Stimulated activated CD4-positive, alpha-beta T cell treated with anti-CD3 and anti-CD28 coated beads, TNF-alpha, amount 100 ng/mL, for 24 hours (primary cell): ENCODE data around the gene RRP12.
"Not testable (repeated sequence)": the region's sequence is repeated elsewhere in the genome, so short reads cannot be mapped to it uniquely, and the experiment has no call there.

ENCODE experiments used
- DNase-seq, 3 experiments: peaks; one replicate each; pipeline ENCODE4 v3.0.0-alpha.2; 2020; ENCODE audit warnings: low read depth in 3 of 3

The RRP12 gene

DNA sequence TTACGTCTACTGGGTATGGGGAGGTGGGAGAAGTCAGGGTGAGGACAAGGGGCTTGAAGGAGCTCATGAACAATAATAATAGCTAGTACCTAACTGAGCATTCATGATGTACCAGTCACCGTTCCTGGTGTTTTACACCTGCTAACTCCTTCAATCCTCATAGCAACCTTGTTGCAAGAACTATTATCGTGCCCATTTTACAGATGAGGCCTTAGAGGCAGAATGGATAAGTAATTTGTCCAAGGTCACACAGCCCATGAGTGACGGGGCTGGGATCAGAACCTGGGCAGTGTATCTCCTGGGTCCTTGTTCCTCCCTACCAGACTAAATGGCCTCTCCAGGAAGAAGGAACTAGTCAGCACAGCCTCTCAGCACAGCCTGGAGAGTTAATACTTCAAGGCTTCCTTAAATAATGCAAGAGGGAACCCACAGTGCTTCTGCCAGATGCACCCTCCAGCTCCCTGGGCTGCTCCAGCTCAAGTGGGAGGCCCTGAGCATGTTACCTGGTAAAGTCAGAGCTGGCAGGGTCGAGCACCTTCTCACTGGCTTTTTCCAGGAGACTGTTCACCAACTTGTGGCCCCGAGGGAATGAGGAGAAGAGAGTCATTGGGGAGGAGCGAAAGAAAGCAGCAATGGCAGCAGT is 28.8 kb downstream of the RRP12 start:
- DNase-seq, result no peak

DNA sequence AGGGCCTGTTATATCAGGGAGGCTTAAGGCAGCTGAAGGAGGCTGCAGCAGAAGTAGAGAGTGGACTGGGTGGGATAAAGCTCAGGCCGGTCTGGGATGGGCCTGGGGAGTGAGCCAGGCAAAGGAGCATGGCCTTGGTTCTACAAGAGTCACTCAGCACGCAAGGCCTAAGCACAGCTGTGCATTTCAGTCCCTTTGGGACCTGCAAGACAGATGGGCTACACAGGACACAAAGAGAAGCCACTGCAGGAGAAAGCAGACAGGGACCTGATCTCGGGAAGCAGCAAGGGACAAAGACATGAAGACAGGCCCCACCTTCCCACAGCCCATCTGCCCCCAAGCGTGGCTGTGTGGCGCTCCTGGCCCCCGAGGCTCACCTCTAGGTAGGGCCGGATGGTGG is 29.4 kb downstream of the RRP12 start:
- no peak for DNase-seq

DNA sequence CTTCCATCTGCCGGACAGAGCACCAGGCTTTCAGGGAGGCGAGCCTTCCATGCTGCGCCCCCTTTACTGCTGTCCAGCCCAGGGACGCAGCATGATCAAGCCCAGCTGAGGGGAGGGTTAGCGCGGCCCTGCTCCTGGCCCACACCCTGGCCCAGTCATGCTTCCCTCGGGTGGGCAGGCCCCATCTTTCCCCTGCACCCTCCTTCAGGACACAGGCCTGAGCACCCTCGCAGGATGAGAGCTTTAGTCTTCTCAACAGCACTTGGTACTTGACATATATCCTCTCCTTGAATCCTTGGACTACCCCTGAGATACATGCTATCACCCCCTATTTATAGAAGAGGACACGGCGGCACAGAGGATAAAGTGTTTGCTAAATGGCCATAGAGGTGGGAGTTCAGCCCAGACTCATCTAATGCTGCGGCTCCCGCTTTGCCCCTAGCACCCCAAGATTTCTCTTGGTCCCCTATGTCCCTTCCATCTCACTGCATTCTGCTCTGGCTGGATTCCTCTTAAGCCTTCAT is 34.0 kb downstream of the RRP12 start:
- DNase-seq, result no peak

DNA sequence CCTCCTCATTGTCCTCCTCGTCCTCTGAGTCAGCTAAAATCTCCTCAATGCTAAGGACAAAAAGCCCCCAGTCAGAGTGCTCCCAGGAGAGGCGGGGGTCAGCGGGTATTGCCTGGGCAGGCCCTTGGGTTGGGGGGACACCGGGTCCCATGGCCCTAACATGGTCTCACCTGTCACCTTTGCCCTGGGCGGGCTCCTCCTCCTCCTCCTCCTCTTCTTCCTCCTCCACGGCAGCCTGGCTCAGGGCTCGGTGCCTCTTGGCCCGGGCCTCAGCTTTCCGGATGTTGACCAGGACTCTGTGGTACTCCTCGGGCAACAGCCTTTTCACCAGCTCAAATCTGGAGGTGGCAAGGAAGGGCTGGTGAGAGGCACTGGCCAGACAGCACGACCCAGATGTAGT is 34.6 kb downstream of the RRP12 start:
- DNase-seq, result no peak

DNA sequence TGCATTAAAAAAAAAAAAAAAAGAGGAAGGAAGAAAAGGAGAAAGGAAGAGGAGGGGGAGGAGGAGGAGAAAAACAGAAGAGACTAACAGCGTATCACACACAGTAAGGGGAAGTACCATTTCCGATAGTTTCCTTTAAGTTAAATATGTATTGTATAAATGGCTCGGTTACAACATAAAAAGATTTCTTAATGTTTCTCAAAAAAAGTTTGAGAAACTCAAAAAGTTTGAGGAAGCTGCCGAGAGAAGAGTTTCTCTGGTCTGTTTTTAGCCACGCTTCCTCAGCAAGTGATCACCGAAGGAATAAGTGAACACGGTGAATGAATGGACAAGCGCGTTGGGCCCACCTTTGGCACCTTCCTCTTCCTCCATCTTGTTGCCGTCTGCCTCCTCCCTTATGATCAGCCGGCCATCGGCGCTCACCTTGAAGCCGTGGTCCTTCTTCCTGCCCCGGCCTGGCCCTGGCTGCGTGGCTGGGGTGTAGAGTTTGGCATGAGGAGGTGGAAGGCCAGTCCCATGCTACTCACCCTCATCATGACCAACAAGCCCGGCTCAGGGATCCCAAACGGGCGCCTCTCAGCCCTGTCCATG is 35.3 kb downstream of the RRP12 start:
- no peak for DNase-seq

DNA sequence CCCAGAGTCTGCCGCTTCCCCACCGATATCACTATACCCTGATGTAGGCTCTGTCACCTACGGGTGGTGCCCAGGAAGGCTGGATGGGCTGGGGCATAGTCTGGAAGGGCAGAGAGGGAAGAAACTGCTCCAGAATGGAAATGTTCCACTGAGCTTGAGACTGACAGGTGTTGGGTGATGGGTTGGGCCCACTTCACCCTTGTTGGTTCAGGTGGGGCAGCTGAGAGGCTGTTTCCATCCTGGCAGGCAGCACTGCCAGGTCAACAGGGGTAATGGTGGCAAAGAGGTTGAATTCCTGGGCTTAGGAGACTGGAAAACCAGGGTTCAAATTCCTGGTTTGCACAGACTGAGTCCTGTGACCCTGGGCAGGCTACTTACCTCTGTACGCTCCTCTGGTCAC is 38.1 kb downstream of the RRP12 start:
- DNase-seq, result no peak

DNA sequence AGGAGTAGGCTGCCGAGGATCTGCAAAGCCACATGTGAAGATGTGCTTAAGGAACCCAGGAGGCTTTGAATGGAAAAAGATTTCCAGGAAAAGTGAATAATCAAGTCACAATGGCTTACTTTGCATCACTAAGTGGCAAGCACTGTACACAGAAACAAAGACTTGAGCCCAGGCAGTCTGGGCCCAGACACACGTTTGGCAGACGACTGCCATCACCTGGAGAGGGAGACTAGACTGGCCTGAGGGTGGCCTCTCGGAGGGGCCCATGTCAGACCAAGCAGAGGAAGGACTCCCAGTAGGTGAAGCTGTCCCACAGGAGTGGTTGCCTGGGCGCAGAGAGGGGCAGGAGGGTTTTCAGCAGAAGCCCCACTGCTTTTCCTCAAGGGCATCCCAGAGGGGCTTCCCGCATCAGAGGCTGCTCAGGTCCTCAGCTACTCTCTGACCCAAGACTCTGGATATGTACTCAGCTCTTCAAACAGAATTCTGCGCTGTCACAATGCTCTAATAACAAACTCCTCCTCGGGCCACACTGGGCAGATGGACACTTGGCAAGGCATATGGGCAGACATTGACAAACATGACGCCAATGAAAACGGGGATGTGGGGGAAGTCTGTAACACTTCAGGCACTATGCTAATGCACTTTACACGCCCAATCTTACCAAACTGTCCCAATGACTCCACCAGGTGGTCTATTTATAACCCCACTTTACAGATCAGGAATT is 38.7 kb downstream of the RRP12 start:
- DNase-seq, result no peak

DNA sequence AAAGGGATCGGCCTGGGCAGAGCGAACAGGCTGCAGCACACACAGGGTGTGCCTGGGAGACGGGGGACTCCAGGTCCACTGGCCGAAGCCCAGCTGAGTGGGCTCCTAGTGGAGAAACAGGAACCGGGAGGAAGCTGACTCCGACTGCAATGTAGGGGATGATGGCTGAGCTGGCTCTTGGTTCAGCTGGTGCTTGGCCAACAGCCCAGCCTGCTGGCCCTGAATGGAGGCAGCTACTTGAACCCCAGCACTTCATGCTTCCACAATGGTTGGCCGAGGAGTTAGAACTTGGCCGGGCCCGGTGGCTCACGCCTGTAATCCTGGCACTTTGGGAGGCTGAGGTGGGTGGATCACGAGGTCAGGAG is 39.6 kb downstream of the RRP12 start:
- DNase-seq, result no peak

DNA sequence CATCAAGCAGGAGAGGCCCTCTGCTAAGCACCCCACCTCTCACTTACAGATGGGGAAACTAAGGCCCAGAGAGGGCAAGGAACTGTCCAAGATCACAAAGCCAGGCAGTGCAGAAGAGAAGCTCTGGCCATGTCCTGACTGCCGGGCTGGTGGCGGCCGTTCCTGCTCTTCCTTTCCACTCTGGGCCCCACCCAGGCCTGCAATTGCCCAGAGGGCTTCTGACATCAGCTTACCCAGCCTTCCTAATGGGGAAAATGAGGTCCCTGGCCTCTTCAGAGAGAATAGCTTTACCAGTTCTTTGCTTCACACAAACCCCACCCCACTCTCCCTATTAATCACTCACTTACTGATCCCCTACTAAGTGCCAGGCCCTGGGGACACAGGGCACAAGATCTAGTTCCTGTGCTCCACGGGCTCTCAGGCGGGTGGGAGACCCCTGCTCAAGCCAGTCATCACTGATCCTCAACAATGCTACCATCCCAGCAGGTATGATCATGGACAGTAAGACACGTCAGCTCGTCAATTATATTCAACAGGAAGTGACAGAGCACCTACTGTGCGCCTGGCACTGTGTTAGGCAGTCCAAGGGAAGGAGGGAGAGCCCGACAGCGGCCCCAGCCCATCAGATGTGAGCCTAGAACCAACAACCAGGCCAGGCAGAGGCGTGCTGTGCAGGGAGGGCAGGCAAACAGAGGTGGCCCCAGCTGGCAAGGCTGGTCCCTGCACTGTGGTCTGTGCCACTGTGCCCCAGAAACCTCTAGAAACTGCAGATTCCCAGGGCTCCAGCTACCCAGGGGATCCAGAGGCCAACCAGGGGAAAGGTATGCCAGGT is 40.2 kb downstream of the RRP12 start:
- no peak for DNase-seq

DNA sequence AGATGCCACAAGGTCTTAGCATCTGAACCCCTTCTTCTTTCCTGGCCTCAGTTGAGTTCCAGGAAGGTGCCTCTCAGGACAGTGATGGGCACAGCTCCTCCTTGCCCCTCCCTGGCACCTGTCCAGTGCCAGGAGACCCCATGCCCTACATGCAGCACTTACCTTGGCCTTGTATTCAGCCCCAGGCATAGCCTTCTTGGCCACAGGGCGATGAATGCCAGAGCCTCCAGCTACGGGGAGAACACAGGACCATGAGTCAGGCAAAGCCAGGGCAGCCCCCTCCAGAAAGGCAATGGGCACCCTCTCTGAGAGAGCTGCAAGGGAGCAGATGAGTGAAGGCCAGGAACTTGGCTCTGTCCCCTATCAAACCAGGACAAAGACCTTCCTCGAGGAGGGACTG is 42.4 kb downstream of the RRP12 start:
- DNase-seq, result no peak

DNA sequence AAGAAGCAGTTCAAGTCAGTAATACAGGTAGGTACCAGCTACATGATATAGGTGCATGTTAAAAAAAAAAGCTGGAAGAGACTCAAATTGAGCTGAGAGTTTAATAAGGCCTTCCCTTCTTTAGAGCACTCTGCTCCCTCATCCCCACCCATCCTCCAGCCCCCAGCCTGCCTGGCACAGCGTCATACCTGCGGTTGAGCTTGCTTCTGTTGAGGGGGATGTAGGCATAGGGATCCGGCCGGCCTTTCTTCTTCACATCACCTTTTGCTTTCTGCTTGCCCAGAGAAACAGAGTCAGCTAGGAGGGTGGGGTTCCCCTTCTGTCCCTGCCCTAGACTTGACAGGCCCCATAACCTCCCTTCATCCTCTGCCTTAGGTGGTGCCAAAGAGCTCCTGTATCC is 42.8 kb downstream of the RRP12 start:
- no peak for DNase-seq

DNA sequence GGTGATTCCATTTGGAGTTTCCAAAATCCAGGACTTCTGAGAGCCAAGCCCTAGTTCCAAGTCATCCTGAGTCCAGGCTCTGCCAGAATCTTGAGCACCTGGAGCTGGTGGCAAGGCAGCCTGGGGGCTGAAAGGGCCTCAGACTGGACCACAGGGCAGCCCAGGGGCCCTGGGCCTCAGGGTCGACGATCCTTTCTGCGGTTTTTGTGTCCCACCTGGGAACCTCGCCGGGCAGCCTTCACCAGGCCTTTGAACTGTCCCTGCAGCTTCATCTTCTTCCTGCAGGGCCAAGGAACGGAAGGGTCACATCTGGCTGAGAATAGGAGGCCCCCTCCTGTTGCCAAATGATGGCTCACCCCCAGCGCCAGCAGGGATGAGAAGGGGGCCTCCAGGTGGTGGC is 44.2 kb downstream of the RRP12 start:
- no peak for DNase-seq

DNA sequence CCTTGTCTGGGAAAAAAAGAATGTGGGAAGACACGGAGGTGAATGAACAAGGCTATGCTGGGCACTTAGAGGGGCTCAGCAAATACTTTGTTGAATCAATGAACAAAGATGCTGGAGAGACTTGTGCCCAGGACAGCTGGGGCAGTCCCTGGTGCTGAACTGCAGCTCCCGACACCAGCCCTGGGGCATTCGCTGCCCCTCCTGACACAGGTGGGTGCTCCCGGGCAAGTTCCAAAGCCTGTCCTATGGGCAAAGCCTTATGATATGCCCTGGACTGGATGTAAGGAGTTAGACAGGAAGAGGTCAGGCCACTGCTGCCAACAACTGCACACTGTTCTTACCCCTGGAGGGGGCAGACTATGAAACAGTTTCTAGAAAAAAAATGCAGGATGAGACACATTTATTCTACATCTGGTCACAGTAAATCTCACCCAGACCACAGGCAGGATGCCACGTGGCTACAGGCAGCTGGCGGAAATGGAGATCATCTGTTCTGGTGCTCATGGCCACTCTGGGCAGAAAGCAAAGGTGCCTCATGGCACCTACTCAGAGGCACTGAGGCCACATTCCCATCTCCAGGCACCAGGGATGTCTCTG is 44.7 kb downstream of the RRP12 start:
- no peak for DNase-seq

DNA sequence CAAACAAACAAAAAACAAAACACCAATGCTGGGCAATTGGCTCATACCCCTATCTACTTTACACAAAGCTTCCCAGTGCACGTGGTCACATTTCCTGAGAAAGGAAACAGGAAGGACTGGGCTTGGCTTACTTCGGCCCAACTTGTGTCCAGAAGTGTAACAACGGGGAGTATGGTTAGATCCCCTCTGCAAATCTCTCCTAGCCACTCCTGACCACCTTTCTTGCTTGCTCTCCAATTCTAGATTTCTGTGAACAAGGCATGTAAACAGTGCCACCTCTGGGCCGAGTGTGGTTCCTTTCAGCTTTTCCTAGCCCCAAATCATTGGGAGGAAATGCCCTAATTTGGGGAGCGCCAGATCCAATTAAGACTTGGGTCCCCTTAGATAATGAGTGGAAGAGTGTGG is 45.6 kb downstream of the RRP12 start:
- no peak for DNase-seq

DNA sequence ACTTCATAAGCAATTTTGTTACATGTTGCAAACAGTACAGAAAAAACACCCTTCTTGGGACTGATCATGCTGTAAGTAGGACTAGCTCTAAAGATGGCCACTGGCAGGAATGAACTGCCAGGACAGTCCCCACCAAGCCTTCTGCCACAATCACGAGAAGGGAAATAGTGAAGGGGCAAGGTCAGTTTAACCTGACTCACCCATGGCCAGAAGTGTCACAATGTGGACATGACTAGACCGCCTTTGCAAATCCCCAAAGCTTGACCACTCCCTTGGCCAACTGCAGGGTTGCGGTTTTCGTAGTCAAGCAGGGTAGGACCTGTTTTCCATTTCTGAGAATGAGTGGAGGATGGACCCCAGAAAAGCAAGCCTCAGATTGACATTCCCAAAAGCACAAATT is 47.2 kb downstream of the RRP12 start:
- no peak for DNase-seq

DNA sequence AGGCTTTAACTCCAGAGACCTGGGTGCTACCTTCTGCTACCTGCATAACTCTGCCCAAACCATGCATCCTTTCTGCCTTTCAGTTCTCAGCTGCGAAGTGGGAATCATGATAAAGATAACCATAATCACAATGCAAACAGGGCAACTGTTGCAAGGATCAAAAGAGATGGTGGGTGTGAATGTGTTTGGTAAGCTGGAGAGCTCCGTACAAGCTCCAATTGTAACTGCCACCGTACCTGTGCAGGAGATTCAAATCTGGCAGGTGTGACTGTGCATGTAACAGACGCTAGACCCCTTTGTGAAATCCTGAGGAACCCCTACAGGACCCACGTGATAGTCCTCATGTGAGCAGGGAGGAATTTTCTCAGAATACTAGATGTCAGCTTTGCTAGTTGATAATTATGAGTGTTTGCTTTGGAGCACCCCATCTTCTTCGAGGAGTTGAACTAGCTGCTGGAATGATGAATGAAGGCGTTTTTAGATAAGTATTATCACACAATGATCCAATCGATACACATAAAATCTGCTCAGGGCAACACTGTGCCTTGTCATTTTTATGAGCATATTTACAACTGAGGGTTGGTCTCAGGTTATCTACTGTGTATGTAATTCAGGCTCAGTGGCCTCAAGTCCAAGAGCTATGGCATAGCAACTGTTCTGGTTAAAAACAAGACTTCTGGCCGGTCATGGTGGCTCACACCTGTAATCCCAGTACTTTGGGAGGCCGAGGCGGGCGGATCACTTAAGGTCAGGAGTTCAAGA is 51.2 kb downstream of the RRP12 start:
- DNase-seq, result no peak

DNA sequence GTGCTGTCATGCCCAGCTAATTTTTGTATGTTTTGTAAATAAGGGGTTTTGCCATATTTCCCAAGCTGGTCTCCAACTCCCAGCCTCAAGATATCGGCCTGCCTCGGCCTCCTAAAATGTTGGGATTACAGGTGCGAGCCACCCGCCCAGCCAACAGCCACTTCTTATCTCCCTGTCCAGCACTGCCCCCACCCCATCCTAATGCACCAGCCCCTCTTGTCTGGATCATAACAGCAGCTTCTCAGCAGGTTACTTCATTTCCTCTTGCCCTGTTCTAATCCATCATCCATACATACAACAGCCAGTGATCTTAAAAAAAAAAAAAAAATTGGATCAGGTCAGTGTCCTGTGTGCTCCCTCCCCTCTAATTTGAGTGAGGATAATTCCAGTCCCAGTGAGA is 53.8 kb downstream of the RRP12 start:
- DNase-seq, result no peak

DNA sequence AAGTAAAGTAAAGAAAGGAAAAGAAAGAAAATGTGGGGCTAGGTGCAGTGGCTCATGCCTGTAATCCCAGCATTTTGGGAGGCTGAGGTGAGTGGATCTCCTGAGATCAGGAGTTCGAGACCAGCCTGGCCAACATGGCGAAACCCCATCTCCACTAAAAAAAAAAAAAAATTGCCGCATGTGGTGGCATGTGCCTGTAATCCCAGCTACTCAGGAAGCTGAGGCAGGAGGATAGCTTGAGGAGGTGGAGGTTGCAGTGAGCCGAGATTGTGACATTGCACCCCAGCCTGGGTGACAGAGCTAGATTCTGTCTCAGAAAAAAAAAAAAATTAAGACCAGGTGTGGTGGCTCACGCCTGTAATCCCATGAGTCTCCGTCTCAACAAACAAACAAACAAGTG is 57.5 kb downstream of the RRP12 start:
- DNase-seq, result not testable (repeated sequence)

DNA sequence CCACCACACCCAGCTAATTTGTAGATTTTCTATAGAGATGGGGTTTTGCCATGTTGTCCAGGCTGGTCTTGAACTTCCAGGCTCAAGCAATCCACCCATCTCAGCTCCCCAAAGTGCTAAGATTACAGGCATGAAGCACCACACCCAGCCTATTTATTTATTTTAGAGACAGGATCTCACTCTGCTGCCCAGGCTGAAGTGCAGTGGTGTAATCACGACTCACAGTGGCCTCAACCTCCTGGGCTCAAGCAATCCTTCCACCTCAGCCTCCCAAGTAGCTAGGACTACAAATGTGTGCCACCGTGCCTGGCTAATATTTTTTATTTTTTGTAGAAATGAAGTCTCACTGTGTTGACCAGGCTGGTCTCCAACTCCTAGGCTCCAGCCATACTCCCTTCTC is 59.7 kb downstream of the RRP12 start:
- DNase-seq, result no peak

DNA sequence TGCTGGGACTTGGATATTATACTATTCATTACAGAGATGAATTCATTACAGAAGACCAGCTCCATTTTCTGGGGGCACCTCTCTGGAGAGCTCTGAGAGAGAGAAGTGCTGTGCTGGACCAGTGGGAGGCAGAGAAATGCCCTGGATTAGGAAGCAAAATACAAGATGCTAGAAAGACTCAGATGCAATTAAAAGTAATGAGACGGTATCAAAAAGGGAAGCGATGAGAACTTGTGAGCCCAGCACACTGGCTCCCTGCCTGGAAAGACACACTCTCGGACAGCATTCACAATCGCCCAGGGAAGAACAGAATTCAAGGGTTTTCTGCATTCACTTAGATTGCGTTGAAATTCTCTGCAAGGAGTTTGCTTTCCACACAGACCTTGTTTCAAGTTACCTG is 63.1 kb downstream of the RRP12 start:
- no peak for DNase-seq
